DND-41 (cell line): ENCODE data around the gene MVB12A.

Experiments
- ATAC-seq: fragments of 200-7000 bp; cut with Tn5 transposase; 3 replicates; pipeline ENCODE4 v1.9.1; 2021; ENCODE audit warnings: low read depth; ENCODE audit not compliant: insufficient read depth
- DNase-seq: peaks from one replicate; pipeline ENCODE4 v3.0.0-alpha.2; 2020
- H2AFZ ChIP-seq: 2 replicates; pipeline ENCODE4 v1.6.0; 2012; ENCODE audit warnings: low read depth, low read length
- H3K27ac ChIP-seq: 2 replicates; pipeline ENCODE4 v1.5.1; 2012; ENCODE audit warnings: low read length, inconsistent platforms
- H3K27me3 ChIP-seq: fragments of 200-600 bp; sonication (generic); 2 replicates; pipeline ENCODE4 v1.6.0; 2012; ENCODE audit warnings: low read length, mild to moderate bottlenecking, inconsistent platforms; ENCODE audit not compliant: insufficient read depth, poor library complexity
- H3K36me3 ChIP-seq: 2 replicates; pipeline ENCODE4 v1.5.1; 2012; ENCODE audit warnings: low read length, inconsistent platforms; ENCODE audit not compliant: insufficient read depth
- H3K4me1 ChIP-seq: 2 replicates; pipeline ENCODE4 v1.5.1; 2012; ENCODE audit warnings: mild to moderate bottlenecking, low read length; ENCODE audit not compliant: insufficient read depth
- H3K4me2 ChIP-seq: 2 replicates; pipeline ENCODE4 v1.6.0; 2012; ENCODE audit warnings: mild to moderate bottlenecking, moderate library complexity, low read length, inconsistent platforms; ENCODE audit not compliant: insufficient read depth
- H3K4me3 ChIP-seq, 2 experiments: fragments of 200-600 bp in 1 of 2; shearing (Covaris generic) in 1 of 2; 2 replicates each; pipeline ENCODE4 v1.5.1; 2012 to 2016; ENCODE audit warnings: inconsistent platforms in 2 of 2, low read length in 2 of 2, mild to moderate bottlenecking in 2 of 2, low read depth in 1 of 2, moderate library complexity in 1 of 2
- H3K79me2 ChIP-seq: 2 replicates; pipeline ENCODE4 v1.6.0; 2012; ENCODE audit warnings: low read length, inconsistent platforms; ENCODE audit not compliant: insufficient read depth
- H3K9ac ChIP-seq: 2 replicates; pipeline ENCODE4 v1.6.0; 2012; ENCODE audit warnings: low read depth, mild to moderate bottlenecking, inconsistent platforms, low read length, moderate library complexity
- H3K9me3 ChIP-seq: 2 replicates; pipeline ENCODE4 v1.5.1; 2012; ENCODE audit warnings: low read length, moderate library complexity, mild to moderate bottlenecking, inconsistent platforms; ENCODE audit not compliant: insufficient read depth, severe bottlenecking
- H4K20me1 ChIP-seq: 2 replicates; pipeline ENCODE4 v1.6.0; 2012; ENCODE audit warnings: low read length; ENCODE audit not compliant: insufficient read depth
- EZH2 ChIP-seq: IDR thresholded peaks from 3 replicates; pipeline ENCODE4 v1.6.1; 2012; ENCODE audit warnings: borderline replicate concordance, low read depth, mild to moderate bottlenecking, moderate library complexity, low read length, inconsistent platforms; ENCODE audit not compliant: severe bottlenecking
- TF ChIP-seq, protein P1 (sequence below): IDR thresholded peaks from 2 replicates; pipeline ENCODE4 v1.5.1; 2012; ENCODE audit warnings: borderline replicate concordance, low read length, moderate library complexity, mild to moderate bottlenecking; ENCODE audit not compliant: poor library complexity, severe bottlenecking; ENCODE audit errors: extremely low read depth

Gene MVB12A

GRCh38 chr19:17379221-17379631, 40.6 kb upstream of the MVB12A start:
- Histone ChIP-seq H3K79me2 (no peaks in the 10 kb centered on the region), H3K9ac (no peak overlapping the region), H3K4me1 (peaks cover 16% of the 10 kb centered on the region), H3K4me3 (no peak overlapping the region), H3K27me3 (no peaks in the 10 kb centered on the region), H2AFZ (no peak overlapping the region), H3K27ac (no peak overlapping the region), H3K36me3 (no peaks in the 10 kb centered on the region), H3K9me3 (no peaks in the 10 kb centered on the region), H4K20me1 (no peaks in the 10 kb centered on the region), H3K4me2 (no peak overlapping the region)
- peak; percentile 44; the same call in 1 of the 3 replicates for ATAC-seq
- TF ChIP-seq, protein P1, sequence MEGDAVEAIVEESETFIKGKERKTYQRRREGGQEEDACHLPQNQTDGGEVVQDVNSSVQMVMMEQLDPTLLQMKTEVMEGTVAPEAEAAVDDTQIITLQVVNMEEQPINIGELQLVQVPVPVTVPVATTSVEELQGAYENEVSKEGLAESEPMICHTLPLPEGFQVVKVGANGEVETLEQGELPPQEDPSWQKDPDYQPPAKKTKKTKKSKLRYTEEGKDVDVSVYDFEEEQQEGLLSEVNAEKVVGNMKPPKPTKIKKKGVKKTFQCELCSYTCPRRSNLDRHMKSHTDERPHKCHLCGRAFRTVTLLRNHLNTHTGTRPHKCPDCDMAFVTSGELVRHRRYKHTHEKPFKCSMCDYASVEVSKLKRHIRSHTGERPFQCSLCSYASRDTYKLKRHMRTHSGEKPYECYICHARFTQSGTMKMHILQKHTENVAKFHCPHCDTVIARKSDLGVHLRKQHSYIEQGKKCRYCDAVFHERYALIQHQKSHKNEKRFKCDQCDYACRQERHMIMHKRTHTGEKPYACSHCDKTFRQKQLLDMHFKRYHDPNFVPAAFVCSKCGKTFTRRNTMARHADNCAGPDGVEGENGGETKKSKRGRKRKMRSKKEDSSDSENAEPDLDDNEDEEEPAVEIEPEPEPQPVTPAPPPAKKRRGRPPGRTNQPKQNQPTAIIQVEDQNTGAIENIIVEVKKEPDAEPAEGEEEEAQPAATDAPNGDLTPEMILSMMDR = no peak
- TF ChIP-seq EZH2 = no peak
- DNase-seq = peak; percentile 32

DNA sequence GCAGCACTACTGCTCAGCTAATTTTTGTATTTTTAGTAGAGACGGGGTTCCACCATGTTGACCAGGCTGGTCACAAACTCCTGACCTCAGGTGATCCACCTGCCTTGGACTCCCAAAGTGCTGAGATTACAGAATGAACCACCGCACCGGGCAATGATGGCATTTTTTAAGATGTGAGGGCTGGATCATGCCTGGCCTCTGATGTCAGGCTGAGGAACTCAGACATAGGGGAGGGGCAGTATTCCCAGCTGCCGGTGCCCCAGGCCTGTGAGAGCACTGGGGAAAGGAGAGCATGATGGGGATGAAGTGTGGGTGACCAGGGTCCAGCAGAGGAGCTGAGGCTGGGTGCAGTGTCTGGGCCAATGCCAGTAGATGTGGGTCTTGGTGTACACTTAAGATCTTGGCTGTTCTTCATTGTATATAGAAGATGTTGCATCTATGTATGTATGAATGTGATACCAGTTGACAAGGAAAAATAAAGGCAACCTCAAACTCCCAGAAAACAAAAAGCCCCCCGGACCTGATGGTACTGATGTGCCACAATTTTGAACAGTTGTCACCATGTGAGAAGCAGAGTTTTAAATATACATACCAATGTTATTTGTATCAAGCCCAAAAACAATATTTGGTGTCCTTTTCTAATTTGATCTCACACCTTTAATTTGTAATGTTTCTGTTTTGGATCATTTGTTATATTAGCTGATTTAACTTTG, 39.3 kb upstream of the MVB12A start:
- H3K4me1 ChIP-seq = peaks cover 16% of the 10 kb centered on the region
- ATAC-seq = no peak
- TF ChIP-seq EZH2 = no peak
- TF ChIP-seq, protein P1 = no peak

GRCh38 chr19:17385878-17386611, 33.8 kb upstream of the MVB12A start:
- DNase-seq = peak; percentile 75
- no peaks in the 10 kb centered on the region for H4K20me1 ChIP-seq
- no peaks in the 10 kb centered on the region for H3K36me3 ChIP-seq
- no peak overlapping the region for H3K9ac ChIP-seq
- H3K4me3 ChIP-seq = no peak overlapping the region
- no peaks in the 10 kb centered on the region for H3K27me3 ChIP-seq
- H3K4me1 ChIP-seq = peaks cover 22% of the 10 kb centered on the region
- H3K79me2 ChIP-seq = no peaks in the 10 kb centered on the region
- H2AFZ ChIP-seq = no peak overlapping the region
- H3K4me2 ChIP-seq = no peak overlapping the region
- H3K27ac ChIP-seq = no peak overlapping the region
- ATAC-seq = peak; percentile 79
- no peaks in the 10 kb centered on the region for H3K9me3 ChIP-seq
- TF ChIP-seq, protein P1 = peak; percentile 95
- no peak for TF ChIP-seq EZH2

More for the DNA sequence above, 39.3 kb upstream of the MVB12A start:
- H3K27ac ChIP-seq = no peak overlapping the region
- no peak overlapping the region for H3K9ac ChIP-seq
- no peaks in the 10 kb centered on the region for H4K20me1 ChIP-seq
- DNase-seq = no peak
- H3K4me3 ChIP-seq = no peak overlapping the region
- H2AFZ ChIP-seq = no peak overlapping the region
- no peaks in the 10 kb centered on the region for H3K79me2 ChIP-seq
- H3K9me3 ChIP-seq = no peaks in the 10 kb centered on the region
- no peaks in the 10 kb centered on the region for H3K36me3 ChIP-seq
- H3K4me2 ChIP-seq = no peak overlapping the region
- H3K27me3 ChIP-seq = no peaks in the 10 kb centered on the region
